Stomach smooth muscle (tissue), 2 donors: ENCODE results near the gene BSND.

ENCODE experiments used
- H3K27ac ChIP-seq: one replicate; pipeline ENCODE4 v1.7.0; 2013; ENCODE audit warnings: mild to moderate bottlenecking, low read length, inconsistent platforms
- H3K27me3 ChIP-seq, 2 donors: one replicate each; pipeline ENCODE4 v1.7.0; 2013; ENCODE audit warnings: low read length in 2 of 2; ENCODE audit not compliant: insufficient read depth in 2 of 2, control insufficient read depth in 1 of 2
- H3K36me3 ChIP-seq, 2 donors: one replicate each; pipeline ENCODE4 v1.7.0; 2013; ENCODE audit warnings: low read length in 2 of 2; ENCODE audit not compliant: control insufficient read depth in 2 of 2, insufficient read depth in 2 of 2
- H3K4me1 ChIP-seq: one replicate; pipeline ENCODE4 v1.7.0; 2013; ENCODE audit warnings: low read length; ENCODE audit not compliant: control insufficient read depth, insufficient read depth
- H3K4me3 ChIP-seq, 2 donors: one replicate each; pipeline ENCODE4 v1.7.0; 2013; ENCODE audit warnings: low read length in 2 of 2
- H3K9ac ChIP-seq, 2 donors: one replicate each; pipeline ENCODE4 v1.7.0; 2013; ENCODE audit warnings: low read length in 2 of 2, mild to moderate bottlenecking in 1 of 2
- H3K9me3 ChIP-seq, 2 donors: one replicate each; pipeline ENCODE4 v1.7.0; 2013; ENCODE audit warnings: low read length in 2 of 2; ENCODE audit not compliant: control insufficient read depth in 2 of 2
- donor health status: healthy.
- donor health status: Pancreatic carcinoma.

BSND gene

GRCh38 chr1:55048453-55049270 is 49.9 kb downstream of the BSND start:
- Histone ChIP-seq H3K9ac (no peak overlapping the region), H3K4me1 (no peaks in the 10 kb centered on the region), H3K36me3 (no peaks in the 10 kb centered on the region)

GRCh38 chr1:55049271-55049913 is 50.7 kb downstream of the BSND start:
- Histone ChIP-seq H3K9me3 (no peaks in the 10 kb centered on the region), H3K36me3 (no peaks in the 10 kb centered on the region)

More at GRCh38 chr1:55048453-55049270, 49.9 kb downstream of the BSND start:
- H3K27ac ChIP-seq: no peak overlapping the region
- H3K9me3 ChIP-seq: no peaks in the 10 kb centered on the region
- no peaks in the 10 kb centered on the region for H3K27me3 ChIP-seq
- H3K4me3 ChIP-seq: no peak overlapping the region

GRCh38 chr1:55049914-55050278 is 51.2 kb downstream of the BSND start:
- H3K4me1 ChIP-seq: no peaks in the 10 kb centered on the region
- no peaks in the 10 kb centered on the region for H3K27me3 ChIP-seq
- H3K27ac ChIP-seq: no peak overlapping the region
- no peak overlapping the region for H3K4me3 ChIP-seq
- H3K36me3 ChIP-seq: no peaks in the 10 kb centered on the region
- no peaks in the 10 kb centered on the region for H3K9me3 ChIP-seq
- no peak overlapping the region for H3K9ac ChIP-seq

More at GRCh38 chr1:55049271-55049913, 50.7 kb downstream of the BSND start:
- Histone ChIP-seq H3K4me1 (no peaks in the 10 kb centered on the region), H3K27ac (no peak overlapping the region), H3K9ac (no peak overlapping the region), H3K4me3 (no peak overlapping the region), H3K27me3 (no peaks in the 10 kb centered on the region)

GRCh38 chr1:55050283-55050682 is 51.5 kb downstream of the BSND start:
- no peaks in the 10 kb centered on the region for H3K4me1 ChIP-seq

GRCh38 chr1:55051169-55051568 is 52.4 kb downstream of the BSND start:
- H3K36me3 ChIP-seq: no peaks in the 10 kb centered on the region

More at GRCh38 chr1:55050283-55050682, 51.5 kb downstream of the BSND start:
- H3K4me3 ChIP-seq: no peak overlapping the region
- no peaks in the 10 kb centered on the region for H3K9me3 ChIP-seq
- H3K36me3 ChIP-seq: no peaks in the 10 kb centered on the region
- H3K27me3 ChIP-seq: no peaks in the 10 kb centered on the region
- no peak overlapping the region for H3K27ac ChIP-seq
- no peak overlapping the region for H3K9ac ChIP-seq

GRCh38 chr1:55051621-55052020 is 52.9 kb downstream of the BSND start:
- Histone ChIP-seq H3K27me3 (no peaks in the 10 kb centered on the region), H3K9ac (no peak overlapping the region), H3K36me3 (no peaks in the 10 kb centered on the region), H3K4me1 (no peaks in the 10 kb centered on the region), H3K27ac (no peak overlapping the region), H3K4me3 (no peak overlapping the region), H3K9me3 (no peaks in the 10 kb centered on the region)

More at GRCh38 chr1:55051169-55051568, 52.4 kb downstream of the BSND start:
- H3K4me3 ChIP-seq: no peak overlapping the region
- H3K9me3 ChIP-seq: no peaks in the 10 kb centered on the region
- H3K4me1 ChIP-seq: no peaks in the 10 kb centered on the region
- H3K9ac ChIP-seq: no peak overlapping the region
- no peak overlapping the region for H3K27ac ChIP-seq
- H3K27me3 ChIP-seq: no peaks in the 10 kb centered on the region

GRCh38 chr1:55052221-55053142 is 53.7 kb downstream of the BSND start:
- Histone ChIP-seq H3K27ac (no peak overlapping the region), H3K4me1 (no peaks in the 10 kb centered on the region), H3K9me3 (no peaks in the 10 kb centered on the region)

GRCh38 chr1:55053265-55053954 is 54.7 kb downstream of the BSND start:
- no peak overlapping the region for H3K9ac ChIP-seq

More at GRCh38 chr1:55052221-55053142, 53.7 kb downstream of the BSND start:
- H3K9ac ChIP-seq: no peak overlapping the region
- H3K36me3 ChIP-seq: no peaks in the 10 kb centered on the region
- H3K27me3 ChIP-seq: no peaks in the 10 kb centered on the region
- H3K4me3 ChIP-seq: no peak overlapping the region

GRCh38 chr1:55054396-55054795 is 55.7 kb downstream of the BSND start:
- Histone ChIP-seq H3K4me3 (no peak overlapping the region), H3K9ac (no peak overlapping the region), H3K36me3 (no peaks in the 10 kb centered on the region), H3K27me3 (no peaks in the 10 kb centered on the region), H3K27ac (no peak overlapping the region), H3K9me3 (no peaks in the 10 kb centered on the region), H3K4me1 (no peaks in the 10 kb centered on the region)

More at GRCh38 chr1:55053265-55053954, 54.7 kb downstream of the BSND start:
- no peaks in the 10 kb centered on the region for H3K27me3 ChIP-seq
- no peaks in the 10 kb centered on the region for H3K36me3 ChIP-seq
- no peaks in the 10 kb centered on the region for H3K4me1 ChIP-seq
- H3K9me3 ChIP-seq: no peaks in the 10 kb centered on the region
- H3K27ac ChIP-seq: no peak overlapping the region
- no peak overlapping the region for H3K4me3 ChIP-seq
